HG02943 (cell line): ENCODE data around the gene UBE2R2.
"Not testable (repeated sequence)": the region's sequence is repeated elsewhere in the genome, so short reads cannot be mapped to it uniquely, and the experiment has no call there.

Experiments used
- ATAC-seq: cut with Tn5 transposase; IDR thresholded peaks from one replicate; pipeline ENCODE4 v1.9.1; 2021; ENCODE audit warnings: mild to moderate bottlenecking, low read depth, moderate library complexity; ENCODE audit not compliant: unreplicated experiment

Gene UBE2R2

DNA sequence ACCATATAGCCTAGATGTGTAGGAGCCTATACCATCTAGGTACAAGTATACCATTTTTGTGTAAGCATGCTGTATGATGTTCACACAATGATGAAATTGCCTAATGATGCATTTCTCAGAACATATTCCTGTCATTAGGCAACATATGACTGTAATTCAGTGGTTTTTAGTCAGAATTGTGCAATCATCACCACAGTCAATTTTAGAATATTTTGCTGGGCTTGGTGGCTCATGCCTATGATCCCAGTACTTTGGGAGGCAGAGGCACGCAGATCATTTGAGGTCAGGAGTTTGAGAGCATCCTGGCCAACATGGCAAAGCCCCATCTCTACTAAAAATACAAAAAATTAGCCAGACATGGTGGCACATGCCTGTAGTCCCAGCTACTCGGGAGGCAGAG lies 19.3 kb downstream of the UBE2R2 start:
- ATAC-seq: not testable (repeated sequence)

DNA sequence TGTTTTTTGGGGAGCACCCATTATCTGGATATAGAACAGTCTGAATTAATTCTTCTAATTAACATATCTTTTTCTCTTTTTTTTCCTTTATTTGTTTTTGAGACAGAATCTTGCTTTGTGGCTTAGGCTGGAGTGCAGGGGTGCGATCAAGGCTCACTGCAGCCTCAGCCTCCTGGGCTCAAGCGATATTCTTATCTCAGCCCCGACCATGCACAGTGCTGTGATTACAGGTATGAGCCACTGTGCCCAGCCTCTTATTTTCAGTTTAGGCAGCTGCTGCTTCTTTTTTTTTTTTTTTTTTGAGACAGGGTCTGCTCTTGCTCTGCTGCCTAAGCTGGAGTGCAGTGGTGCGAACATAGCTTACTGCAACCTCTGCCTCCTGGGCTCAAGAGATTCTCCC lies 20.2 kb downstream of the UBE2R2 start:
- ATAC-seq: no peak

- ATAC-seq: no peak
These were observed 23.4 kb downstream of the UBE2R2 start for GRCh38 chr9:33840381-33840780.

DNA sequence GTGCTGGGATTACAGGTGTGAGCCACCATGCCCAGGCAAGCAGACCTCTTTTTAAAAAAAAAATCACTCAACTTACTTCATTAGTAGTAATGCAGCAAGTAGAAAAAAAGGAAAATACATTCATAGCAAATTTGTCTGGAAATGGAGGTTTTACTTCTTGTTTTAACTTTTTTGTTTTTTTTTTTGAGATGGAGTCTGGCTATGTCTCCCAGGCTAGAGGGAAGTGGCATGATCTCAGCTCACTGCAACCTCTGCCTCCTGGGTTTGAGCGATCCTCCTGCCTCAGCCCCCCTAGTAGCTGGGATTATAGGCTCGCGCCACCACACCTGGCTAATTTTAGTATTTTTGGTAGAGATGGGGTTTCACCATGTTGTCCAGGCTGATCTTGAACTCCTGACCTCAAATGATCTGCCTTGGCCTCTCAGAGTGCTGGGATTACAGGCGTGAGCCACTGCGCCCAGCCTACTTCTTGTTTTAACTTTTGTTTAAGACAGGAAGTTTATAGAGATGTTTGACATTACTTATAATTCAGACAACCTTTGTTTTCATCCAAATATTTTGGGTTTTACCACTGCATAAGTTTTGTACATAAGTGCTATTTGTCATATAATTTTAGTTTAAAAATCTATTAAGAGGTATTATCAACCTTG lies 26.5 kb downstream of the UBE2R2 start:
- ATAC-seq: no peak

DNA sequence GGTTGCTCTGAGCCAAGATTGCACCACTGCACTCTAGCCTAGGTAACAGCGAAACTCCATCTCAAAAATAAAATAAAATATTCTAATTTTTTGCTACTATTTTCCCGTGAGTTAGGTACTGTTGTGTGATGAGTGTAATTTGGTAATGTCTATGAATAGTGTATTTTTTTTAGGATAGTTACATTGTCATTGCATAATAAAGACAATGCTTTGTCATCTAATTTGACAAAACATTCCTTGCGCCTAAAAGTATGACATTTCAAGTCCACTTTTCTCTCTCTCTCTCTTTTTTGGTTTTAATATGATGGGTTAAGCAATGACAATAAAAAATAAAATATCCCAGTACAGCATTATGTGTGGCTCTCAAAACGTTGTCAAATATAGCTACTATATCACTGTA lies 29.3 kb downstream of the UBE2R2 start:
- ATAC-seq: no peak

- ATAC-seq: not testable (repeated sequence)
These were observed 30.9 kb downstream of the UBE2R2 start for GRCh38 chr9:33847894-33848205.

- no peak for ATAC-seq
These were observed 33.3 kb downstream of the UBE2R2 start for GRCh38 chr9:33850267-33850629.

- no peak for ATAC-seq
These were observed 33.7 kb downstream of the UBE2R2 start for GRCh38 chr9:33850677-33851076.

DNA sequence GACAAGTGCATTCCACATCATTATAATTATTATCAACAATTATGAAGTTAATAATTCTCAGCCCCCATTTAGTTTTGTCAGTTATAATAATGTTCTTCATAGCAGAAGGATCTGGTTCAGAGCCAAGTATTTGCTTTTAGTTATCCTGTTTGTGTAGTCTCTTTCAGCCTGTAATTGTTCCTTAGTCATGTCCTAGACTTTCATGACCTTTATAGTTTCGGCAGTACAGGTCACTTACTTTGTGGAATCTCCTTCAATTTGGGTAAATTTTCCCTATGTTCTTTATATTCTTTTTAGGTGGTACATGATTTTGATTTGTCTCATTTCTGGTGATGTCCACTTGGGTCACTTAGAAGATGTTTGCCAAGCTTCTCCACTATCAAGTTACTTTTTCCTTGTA lies 34.3 kb downstream of the UBE2R2 start:
- ATAC-seq: no peak

DNA sequence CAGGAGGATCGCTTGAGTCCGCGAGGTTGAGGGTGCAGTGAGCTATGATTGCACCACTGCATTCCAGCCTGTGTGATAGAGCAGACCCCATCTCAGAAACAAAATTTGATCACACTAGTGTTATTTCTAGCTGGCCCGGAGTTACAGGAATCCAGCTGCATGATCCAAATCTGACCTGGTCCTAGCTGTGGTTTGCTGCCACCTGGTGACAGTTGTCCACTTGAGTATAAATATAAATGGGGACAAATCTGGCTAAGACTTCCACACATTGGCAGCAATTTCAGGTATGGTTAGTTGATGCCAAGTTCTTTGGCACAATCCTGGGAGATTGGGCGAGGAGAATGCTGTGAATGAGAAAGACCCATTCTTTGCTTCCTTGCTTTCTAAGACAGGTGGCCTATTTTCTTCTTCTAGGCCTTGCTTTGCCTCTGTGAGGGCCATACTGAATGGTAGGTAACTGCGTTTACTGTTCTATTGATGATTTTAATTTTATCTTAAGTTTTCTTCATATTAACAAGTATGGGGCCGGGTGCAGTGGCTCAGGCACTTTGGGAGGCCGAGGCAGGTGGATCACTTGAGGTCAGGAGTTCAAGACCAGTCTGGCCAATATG lies 35.4 kb downstream of the UBE2R2 start:
- no peak for ATAC-seq

DNA sequence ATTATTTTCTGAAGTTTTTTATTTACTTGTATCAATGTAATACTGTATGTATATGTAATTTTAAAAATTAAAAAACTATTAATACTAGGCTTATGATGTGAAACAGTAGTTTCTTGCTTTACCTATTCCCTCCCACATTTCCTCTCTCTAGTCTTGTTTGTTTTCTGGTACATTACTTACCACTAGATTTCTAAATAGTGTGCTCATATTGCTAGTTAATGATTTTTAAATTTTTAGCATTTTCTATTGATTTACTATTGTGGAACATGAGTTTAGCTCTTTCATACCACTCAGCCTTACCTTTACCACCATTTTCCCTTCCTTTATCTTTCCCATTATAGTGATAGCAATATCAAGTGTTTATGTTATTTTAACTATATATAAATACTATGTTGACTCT lies 39.3 kb downstream of the UBE2R2 start:
- ATAC-seq: no peak

- ATAC-seq: no peak
These were observed 41.5 kb downstream of the UBE2R2 start for GRCh38 chr9:33858423-33858822.

DNA sequence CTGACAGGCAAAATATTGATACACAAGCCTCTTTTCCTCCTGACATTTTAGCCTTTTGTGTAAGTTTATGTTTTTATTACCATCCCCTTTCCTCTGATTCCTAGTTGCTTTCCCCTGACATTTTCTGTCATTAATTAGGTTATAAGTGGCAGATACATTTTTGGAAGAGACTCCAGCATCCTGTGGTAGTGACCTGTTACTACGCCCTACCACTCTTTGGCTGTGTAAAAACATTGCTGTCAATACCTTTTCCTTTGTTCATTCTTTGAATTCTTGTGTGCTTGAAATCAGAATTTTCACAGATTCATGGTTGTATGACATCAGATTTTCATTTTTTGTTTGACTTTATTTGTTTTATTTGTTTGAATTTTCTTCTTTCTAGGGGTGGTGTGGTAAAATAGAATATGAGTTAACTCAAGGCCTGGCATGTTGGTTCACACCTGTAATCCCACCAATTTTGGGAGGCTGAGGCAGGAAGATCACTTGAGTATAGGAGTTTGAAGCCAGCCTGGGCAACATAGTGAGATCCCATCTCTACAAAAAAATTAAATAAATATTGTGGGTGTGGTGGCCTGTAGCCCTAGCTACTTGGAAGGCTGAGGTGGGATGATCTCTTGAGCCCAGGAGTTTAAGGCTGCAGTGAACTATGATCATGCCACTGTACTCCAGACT lies 43.4 kb downstream of the UBE2R2 start:
- no peak for ATAC-seq

GRCh38 chr9:33861917-33862453 lies 45.0 kb downstream of the UBE2R2 start:
- no peak for ATAC-seq

- not testable (repeated sequence) for ATAC-seq
These were observed 46.1 kb downstream of the UBE2R2 start for GRCh38 chr9:33863027-33863426.

- ATAC-seq: no peak
These were observed 50.9 kb downstream of the UBE2R2 start for GRCh38 chr9:33867747-33868439.

- no peak for ATAC-seq
These were observed 51.5 kb downstream of the UBE2R2 start for GRCh38 chr9:33868440-33868973.

- ATAC-seq: not testable (repeated sequence)
These were observed 52.3 kb downstream of the UBE2R2 start for GRCh38 chr9:33869243-33869642.

- ATAC-seq: no peak
These were observed 60.9 kb downstream of the UBE2R2 start for GRCh38 chr9:33877727-33878489.

DNA sequence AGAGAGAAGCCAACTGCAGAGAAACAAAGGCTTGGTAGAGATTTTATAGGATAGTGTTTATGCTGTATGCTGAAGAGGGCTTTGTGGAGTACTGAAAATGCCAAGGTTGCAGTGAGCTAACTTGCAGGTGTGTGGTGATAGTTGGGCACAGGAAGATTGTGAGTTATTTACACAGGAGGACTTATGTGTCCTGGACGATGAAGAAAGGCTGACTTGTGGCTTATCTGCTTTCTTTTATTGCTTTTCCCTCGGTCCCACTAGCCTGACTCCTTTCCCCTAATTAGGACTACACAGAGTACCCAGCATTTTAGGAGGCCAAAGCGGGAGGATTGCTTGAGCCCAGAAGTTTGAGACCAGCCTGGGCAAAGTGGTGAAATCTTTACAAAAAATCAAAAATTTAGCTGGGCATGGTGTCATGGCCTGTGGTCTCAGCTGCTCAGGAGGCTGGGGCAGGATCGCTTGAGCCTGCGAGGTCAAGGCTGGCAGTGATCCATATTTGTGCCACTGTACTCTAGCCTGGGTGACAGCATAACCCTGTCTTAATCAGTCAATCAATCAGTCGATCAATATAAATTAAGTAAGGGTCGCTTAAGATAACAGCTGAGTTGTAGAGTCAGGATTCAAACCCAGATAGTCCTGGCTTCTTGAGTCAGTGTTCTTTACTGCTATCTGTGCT lies 61.9 kb downstream of the UBE2R2 start:
- no peak for ATAC-seq
